ENCODE data around the gene ADAMTS9. TPM values are rescaled to one million over a fixed set of nuclear protein-coding genes. Genes with fewer than 3 reads are reported as not detected.
A peak's percentile ranks its signal among the peaks of the same experiment; 100 is the strongest.

The ADAMTS9 gene
- total RNA-seq, 4 donors from 2014 or later, result 136 to 1,116 (median 230) TPM

GRCh38 chr3:64536166-64536565 is 151.6 kb downstream of the ADAMTS9 start:
- no peak for TF ChIP-seq CTCF (IDR thresholded peaks at IDR 0.05)
- no peak for ATAC-seq (ENCODE audit: low FRiP score)

DNA sequence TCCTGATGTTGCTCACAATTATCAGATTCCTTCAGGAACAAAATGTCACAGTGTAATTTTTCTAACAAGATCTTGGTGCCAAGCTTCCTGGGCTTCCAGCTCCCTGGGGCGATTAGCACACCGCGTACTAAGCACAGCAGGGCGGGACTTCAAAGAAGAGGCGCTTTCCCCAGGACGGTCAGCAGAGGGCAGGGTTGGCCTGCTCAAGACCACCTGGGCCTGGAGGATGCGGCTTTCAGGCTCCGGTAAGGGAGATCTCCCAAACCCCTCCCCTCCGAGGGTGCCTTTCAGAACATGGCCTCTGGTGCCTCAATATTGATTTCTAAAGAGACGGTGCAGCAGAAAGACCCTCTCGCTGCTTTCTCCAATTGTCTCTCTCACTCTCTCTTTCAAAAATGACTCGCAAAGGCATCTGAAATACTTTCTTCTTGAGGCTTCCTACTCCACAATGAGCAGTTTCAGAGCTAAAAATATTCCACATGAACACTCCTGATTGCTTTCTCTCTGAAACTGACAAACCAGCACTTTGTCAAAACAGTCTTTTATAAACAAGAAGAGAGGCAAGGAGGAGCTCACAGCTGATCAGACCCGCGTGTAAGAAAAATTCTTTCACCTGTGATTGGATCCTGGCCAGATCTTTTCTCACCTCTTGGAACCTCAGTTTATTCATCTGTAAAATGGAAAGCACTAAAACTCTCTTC is 154.0 kb downstream of the ADAMTS9 start:
- DNase-seq (ENCODE audit: low spot score) (peak; percentile 59), ATAC-seq (ENCODE audit: low FRiP score) (peak; percentile 94)
- TF ChIP-seq CTCF (IDR thresholded peaks at IDR 0.05), result peak in 2 of 3 donors; percentile 2 to 50

More at GRCh38 chr3:64536166-64536565, 151.6 kb downstream of the ADAMTS9 start:
- DNase-seq (ENCODE audit: low spot score), result no peak

- DNase-seq (ENCODE audit: low spot score) (peak; percentile 43), ATAC-seq (ENCODE audit: low FRiP score) (no peak)
- TF ChIP-seq CTCF (IDR thresholded peaks at IDR 0.05), result peak in 1 of 3 donors; percentile 16
These were observed 157.3 kb downstream of the ADAMTS9 start for GRCh38 chr3:64530434-64531049.

DNA sequence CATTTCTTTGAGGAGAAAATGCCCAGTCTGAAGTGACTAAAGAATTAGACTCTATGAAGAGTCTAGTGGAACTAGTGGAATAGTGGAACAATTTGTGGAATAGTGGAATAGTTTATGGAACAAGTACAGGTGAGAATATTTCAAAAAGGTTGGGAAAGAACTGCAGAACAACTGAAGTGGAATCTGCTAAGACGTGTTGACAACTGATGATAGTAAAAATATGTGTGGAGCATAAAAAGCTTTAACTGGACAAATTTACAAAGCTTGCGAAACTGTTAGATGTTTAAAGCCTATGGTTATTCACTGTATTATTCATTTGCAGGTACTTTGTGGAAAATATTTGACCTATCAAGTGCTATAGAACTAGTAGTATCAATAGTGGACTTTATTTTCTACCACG is 164.5 kb downstream of the ADAMTS9 start:
- ATAC-seq (ENCODE audit: low FRiP score) (no peak), DNase-seq (ENCODE audit: low spot score) (no peak)
- no peak for TF ChIP-seq CTCF (IDR thresholded peaks at IDR 0.05)

GRCh38 chr3:64520334-64520733 is 167.5 kb downstream of the ADAMTS9 start:
- no peak for ATAC-seq (ENCODE audit: low FRiP score)
- TF ChIP-seq CTCF (IDR thresholded peaks at IDR 0.05), result no peak
- DNase-seq (ENCODE audit: low spot score), result no peak

- ATAC-seq (ENCODE audit: low FRiP score), result no peak
- no peak for TF ChIP-seq CTCF (IDR thresholded peaks at IDR 0.05)
- DNase-seq (ENCODE audit: low spot score), result no peak
These were observed 168.8 kb downstream of the ADAMTS9 start for GRCh38 chr3:64518950-64519349.

GRCh38 chr3:64518496-64518895 is 169.3 kb downstream of the ADAMTS9 start:
- ATAC-seq (ENCODE audit: low FRiP score) (no peak), DNase-seq (ENCODE audit: low spot score) (no peak)
- TF ChIP-seq CTCF (IDR thresholded peaks at IDR 0.05), result no peak
